PFSK-1 (cell line): ENCODE measurements around the gene HDHD5.

ENCODE experiments used
- FOXP2 ChIP-seq: optimal IDR thresholded peaks from 2 replicates; pipeline ENCODE3; 2011; ENCODE audit warnings: borderline replicate concordance, control low read depth, inconsistent platforms; ENCODE audit not compliant: insufficient read depth; ENCODE audit errors: extremely low read length, extremely low read depth
- POLR2AphosphoS5 ChIP-seq: IDR thresholded peaks from 2 replicates; pipeline ENCODE4 v1.6.1; 2012; ENCODE audit warnings: low read depth, mild to moderate bottlenecking, control low read depth, low read length, moderate library complexity
- SIN3A ChIP-seq: IDR thresholded peaks from 2 replicates; pipeline ENCODE4 v1.6.1; 2012; ENCODE audit warnings: mild to moderate bottlenecking, low read length, moderate library complexity, borderline replicate concordance; ENCODE audit not compliant: insufficient read depth
- TAF1 ChIP-seq: IDR thresholded peaks from 2 replicates; pipeline ENCODE4 v1.6.1; 2012; ENCODE audit warnings: low read length, control low read depth, borderline replicate concordance; ENCODE audit not compliant: insufficient read depth
- TF ChIP-seq, protein P1 (sequence below), 2 experiments: IDR thresholded peaks; 2 replicates each; pipeline versions ENCODE4 v1.6.1 to v1.8.0; 2011 to 2012; ENCODE audit warnings: low read depth in 2 of 2, low read length in 2 of 2, control low read depth in 1 of 2, inconsistent platforms in 1 of 2, mild to moderate bottlenecking in 1 of 2, moderate library complexity in 1 of 2; ENCODE audit not compliant: insufficient read depth in 1 of 2

- no peak for TF ChIP-seq POLR2AphosphoS5
- no peak for TF ChIP-seq SIN3A
- no peak for TF ChIP-seq TAF1
- TF ChIP-seq FOXP2, result no peak
- TF ChIP-seq, protein P1, sequence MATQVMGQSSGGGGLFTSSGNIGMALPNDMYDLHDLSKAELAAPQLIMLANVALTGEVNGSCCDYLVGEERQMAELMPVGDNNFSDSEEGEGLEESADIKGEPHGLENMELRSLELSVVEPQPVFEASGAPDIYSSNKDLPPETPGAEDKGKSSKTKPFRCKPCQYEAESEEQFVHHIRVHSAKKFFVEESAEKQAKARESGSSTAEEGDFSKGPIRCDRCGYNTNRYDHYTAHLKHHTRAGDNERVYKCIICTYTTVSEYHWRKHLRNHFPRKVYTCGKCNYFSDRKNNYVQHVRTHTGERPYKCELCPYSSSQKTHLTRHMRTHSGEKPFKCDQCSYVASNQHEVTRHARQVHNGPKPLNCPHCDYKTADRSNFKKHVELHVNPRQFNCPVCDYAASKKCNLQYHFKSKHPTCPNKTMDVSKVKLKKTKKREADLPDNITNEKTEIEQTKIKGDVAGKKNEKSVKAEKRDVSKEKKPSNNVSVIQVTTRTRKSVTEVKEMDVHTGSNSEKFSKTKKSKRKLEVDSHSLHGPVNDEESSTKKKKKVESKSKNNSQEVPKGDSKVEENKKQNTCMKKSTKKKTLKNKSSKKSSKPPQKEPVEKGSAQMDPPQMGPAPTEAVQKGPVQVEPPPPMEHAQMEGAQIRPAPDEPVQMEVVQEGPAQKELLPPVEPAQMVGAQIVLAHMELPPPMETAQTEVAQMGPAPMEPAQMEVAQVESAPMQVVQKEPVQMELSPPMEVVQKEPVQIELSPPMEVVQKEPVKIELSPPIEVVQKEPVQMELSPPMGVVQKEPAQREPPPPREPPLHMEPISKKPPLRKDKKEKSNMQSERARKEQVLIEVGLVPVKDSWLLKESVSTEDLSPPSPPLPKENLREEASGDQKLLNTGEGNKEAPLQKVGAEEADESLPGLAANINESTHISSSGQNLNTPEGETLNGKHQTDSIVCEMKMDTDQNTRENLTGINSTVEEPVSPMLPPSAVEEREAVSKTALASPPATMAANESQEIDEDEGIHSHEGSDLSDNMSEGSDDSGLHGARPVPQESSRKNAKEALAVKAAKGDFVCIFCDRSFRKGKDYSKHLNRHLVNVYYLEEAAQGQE (IDR thresholded peaks at IDR 0.05; ENCODE audit: insufficient read depth in 1 of 2, low read depth in 2 of 2, low read length in 2 of 2), result no peak
Observed at GRCh38 chr22:17143101-17143500, 16.0 kb downstream of the HDHD5 start.
